HG03520 (cell line): ENCODE data around the gene USP6NL.

Source experiments
- ATAC-seq: cut with Tn5 transposase; IDR thresholded peaks from one replicate; pipeline ENCODE4 v1.9.1; 2021; ENCODE audit warnings: mild to moderate bottlenecking, moderate library complexity; ENCODE audit not compliant: unreplicated experiment

The USP6NL gene

DNA sequence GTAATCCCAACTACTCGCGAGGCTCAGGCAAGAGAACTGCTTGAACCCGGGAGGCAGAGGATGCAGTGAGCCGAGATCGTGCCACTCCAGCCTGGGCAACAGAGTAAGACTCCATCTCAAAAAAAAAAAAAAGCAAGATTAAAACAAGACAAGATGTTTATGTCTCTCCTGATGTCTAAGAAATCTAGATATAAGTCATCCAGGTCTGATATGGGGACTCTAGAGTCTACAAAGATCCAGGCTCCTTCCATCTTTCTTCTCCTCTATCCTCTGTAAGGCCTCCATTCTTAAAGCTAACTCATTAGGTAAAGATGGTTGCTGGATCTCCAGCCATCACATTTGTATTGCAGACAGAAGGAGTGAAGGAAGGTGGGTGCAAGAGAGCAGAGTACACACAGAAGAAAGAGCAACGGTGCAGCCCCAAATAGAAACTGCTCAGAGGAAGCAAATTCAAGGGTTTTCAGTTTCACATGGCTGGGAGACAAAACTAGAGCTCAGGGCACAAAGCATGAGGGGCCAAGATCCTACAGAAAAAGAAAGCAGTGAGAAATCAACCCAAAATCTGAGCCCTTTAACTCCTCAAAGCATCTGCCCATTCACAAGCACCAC lies 57.6 kb downstream of the USP6NL start:
- ATAC-seq, result peak; percentile 80

DNA sequence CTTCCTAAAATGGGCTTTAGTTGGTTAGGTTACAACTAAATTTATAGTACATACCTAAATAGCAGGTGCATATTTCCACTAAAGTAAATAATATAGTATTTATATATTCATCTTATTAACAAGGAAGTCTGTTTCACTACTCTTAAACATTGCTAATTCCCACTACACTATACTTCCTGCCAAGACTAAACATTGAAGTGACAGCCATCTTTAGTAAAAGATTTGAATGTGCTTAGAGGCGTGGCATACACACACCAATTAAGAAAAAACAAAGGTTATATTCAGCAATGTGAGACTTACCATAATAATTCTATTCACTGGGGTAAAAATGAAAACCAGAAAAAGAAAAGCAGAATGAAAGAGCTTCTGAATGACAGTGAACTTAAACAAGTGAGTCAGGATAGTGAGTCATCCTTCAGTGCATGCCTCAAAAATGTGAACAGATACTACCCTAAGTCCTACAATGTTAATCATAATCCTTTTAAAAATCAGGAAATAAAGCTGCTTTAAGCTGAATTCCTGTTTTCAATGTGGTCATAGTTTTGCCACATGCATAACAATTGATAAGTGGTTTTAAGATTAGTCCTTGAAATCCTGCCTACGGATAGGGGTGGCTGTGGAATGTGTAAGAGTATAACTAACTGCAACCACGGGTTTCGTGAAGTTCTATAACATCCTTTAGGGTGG lies 59.4 kb downstream of the USP6NL start:
- ATAC-seq, result no peak

DNA sequence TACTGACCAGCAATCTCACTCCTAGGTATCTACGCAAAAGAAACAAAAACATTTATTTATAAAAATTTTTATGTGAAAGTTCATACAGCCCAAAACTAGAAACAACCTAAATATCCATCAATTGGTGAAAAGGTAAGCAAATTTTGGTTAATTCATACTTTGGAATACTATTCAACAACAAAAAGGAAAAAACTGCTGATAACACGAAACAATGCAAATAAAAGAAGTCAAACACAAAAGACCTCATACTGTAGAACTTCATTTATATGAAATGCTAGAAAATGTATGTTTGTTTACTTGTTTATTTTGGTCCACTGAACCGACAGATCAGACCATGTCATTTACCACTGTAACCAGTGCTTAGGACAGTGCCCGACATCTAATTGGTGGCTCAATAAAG lies 60.3 kb downstream of the USP6NL start:
- ATAC-seq, result no peak

DNA sequence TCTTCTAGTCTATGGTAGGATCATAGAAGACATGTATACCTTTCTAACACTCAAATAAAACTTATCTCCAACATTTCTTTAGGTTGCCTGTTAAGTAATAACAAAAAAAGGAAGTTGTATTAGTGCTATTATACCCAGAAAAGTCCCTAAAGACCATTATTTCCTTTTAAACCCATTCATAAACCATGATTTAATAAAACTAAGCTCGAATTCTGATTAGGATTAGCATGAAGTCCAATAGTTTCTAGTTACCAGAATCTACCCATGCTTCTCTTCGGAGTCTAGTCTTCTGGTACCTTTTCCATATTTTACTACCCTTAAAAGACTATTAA lies 62.7 kb downstream of the USP6NL start:
- no peak for ATAC-seq

DNA sequence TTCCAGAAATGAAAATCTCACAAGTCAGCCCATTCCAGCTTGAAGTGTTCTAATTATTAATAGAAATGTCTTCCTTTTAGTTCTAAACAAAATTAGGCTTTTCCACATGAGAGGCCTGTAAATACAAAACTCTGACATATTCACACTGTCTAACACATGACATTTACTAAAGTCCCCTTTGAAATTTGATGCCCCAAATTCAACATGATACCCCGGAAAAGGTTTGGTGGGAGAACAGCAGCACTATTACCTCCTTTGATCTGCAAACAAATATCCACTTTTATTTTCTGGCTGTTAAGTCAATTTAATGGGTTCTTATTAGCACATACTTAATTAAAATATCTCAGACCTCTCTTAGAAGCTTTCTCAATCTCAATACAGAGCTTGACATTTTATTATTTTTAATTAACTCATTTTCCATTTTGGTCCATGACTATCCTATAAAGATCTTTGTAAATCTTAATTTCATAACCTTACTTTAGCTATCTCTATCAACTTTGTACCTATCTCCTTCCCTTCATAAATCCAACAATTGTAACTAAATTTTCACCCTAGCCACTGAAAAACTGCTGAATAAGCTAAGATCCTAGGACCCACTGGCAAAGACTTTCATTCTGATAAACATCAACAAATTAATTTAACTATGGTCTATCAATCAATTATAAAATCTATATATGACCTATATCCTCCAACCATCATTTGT lies 63.2 kb downstream of the USP6NL start:
- ATAC-seq, result no peak

DNA sequence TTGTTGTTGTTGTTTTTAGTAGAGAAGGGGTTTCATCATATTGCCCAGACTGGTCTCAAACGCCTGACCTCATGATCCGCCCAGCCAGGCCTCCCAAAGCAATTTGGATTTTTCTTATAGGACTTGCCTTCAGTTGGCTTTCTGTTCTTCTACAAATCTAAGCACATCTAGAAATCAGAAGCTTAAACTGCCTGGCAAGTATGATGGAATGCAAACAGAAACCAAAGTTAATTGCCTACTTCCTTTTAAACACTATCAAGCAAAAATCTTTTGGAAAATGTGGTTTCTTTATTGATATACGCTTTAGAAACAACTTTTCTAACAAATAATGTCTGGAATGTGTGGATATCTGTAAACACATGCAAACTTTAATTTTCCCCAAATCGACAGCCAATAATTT lies 64.9 kb downstream of the USP6NL start:
- no peak for ATAC-seq

DNA sequence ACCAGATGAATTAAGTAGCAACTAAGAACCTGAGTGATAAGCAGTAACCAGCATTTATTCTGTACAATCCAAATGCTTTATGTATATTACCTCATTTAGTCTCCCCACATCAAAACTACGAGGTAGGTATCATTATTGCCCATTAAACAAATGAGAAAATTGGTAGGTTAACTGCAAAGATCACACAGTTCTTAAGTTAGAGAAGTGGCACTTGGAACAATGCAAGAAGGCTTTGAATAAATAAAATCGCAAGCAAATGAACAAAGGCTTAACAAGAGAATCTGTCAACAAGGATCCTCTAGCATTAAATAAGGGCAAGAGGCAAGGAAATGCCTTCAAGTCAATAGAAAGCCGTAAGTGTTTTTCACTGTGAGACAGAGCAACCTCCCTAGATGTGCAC lies 70.2 kb downstream of the USP6NL start:
- no peak for ATAC-seq

DNA sequence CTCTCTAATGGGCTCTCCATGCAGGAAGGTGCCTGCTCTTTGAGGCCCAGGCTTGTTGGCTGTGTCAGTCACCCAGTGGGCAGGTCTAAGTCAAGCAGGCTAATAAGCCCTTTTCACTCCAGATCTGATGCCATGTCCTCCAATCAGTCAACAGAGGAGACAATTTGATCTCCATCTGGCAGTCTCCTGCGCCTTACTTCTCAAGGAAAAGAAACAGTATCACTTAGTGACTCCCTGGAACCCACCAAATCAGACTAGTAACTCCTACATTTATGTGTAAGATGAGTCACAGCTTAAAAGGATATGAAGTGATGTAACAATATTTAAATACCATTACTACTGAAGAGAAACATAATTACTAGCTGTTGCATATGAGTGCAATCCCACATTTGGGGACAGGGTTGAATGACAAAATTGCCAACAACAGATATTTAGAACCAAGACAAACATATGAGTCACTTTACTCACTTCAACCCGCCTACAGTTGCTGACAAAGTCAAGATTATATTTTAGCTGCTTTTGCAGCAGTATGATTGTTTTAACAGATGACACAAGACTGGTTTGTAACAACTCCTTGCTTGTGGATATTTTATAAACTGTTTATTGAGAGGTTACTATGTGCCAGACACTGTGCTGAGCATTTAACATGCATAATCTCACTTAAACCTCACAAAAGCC lies 72.1 kb downstream of the USP6NL start:
- ATAC-seq, result no peak

DNA sequence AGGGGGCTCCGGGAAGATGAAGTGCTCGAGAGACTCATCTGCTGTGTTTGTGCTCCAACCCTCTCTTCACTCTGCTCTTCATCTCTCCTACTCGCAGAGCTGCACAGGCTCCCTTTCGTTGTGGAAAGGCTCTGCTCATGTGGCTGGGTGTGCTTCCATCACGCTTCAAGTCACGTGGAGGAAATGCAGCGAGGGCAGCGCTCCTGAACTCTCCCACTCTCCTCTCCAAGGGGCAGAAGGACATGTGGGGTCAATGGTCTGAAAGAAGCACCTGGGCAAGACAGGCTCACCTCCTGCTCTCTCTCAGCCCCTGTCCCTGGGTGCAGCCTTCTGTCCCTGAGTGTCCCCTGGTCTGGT lies 72.6 kb downstream of the USP6NL start:
- no peak for ATAC-seq

DNA sequence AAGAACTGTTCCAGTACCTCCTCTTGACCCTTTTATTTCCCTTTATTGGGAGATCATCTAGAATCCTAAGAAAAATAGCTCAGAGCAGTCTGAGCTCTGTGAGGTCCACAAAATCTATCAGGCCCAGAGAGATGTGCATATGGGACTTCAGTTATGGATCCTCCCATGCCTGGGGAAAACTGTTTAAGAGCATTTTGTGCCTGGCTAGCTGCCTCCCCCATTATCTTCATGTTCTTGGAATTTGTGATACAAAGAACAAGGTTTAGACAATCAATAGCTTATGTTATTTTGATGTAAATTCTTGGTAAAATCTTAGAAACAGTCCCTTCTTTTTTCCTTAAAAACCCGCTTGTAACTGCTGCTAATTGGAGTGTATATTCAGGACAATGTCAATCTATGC lies 75.2 kb downstream of the USP6NL start:
- no peak for ATAC-seq

DNA sequence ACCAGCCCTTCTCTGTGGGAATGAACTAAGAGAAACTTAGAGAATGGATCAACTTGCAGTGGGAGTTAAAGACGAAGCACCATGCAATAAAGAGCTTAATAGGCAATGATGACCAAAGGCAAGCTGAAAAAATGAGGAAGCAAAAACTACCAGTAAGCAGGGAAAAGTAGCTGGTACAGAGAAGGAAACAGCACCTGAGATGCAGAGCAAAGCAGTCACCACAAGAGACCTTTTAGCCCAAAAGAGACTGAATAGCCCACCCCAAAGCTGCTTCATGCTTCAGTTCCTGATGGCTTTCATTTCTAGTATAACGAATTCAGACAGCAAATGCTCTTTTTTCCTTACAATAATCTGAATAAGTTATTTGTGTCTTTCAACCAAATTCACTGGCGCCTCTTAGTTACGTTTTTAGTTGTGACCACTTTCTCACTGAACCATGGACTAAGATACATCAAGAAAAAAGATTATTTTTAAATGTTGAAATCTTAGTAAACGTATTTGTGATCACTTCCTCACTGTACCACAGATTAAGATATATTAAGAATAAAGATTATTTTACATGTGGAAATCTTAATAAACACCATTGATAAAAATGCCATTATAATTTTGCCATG lies 76.0 kb downstream of the USP6NL start:
- no peak for ATAC-seq

DNA sequence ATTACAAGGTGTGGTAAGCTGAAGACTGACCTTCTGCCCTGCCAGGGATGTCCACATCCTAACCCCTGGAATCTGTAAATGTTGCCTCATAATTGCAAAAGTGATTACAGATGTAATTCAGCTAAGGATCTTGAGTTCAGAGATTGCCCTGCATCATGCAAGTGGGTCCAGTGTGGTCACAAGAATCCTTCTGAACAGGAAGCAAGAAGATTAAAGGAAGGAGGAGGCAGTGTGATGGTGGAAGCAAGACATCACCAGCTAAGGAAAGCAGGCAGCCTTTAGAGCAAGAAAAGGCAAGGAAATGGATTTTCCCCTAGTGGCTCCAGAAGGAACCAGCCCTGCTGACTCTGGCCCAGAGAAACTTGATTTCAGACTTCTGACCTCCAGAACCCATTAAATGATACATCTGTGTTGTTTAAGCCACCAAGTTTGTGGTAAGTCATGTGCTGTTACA lies 78.1 kb downstream of the USP6NL start:
- ATAC-seq, result no peak

DNA sequence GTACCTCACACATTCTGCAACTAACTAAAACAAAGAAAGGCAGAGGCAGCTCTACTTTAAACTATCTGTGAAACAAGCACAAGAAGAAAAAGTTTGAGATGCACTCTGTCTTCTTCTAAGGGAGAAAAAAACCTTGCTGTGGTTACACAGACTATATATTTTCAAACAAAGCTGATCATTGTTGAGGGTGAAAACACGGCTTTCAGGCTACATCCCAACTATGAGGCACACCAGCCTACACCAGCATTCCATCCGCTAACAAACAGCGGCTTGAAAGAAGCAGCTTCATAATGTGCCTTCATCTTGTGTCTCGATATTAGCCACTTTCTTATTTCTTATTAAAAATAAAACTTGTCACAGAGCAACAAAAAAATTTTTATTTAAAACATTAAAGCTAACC lies 79.1 kb downstream of the USP6NL start:
- no peak for ATAC-seq

DNA sequence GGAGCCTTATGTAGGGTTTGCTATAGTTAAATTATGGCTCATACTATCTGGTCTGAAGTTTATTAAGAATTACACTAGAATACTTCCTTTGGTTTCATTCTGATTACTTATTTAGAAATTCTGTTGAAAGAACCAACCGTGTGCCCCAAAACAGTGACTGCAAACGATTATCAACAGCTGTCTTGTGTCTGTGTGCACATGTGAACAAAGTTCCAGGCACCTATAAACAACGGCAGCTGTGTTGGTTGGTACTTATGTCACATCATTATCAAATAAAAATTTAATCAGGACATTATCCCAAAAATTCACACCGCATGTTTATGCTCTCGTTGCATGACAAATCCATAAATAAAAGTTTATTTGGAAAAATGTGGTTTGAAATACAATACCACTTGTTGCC lies 80.6 kb downstream of the USP6NL start:
- no peak for ATAC-seq

DNA sequence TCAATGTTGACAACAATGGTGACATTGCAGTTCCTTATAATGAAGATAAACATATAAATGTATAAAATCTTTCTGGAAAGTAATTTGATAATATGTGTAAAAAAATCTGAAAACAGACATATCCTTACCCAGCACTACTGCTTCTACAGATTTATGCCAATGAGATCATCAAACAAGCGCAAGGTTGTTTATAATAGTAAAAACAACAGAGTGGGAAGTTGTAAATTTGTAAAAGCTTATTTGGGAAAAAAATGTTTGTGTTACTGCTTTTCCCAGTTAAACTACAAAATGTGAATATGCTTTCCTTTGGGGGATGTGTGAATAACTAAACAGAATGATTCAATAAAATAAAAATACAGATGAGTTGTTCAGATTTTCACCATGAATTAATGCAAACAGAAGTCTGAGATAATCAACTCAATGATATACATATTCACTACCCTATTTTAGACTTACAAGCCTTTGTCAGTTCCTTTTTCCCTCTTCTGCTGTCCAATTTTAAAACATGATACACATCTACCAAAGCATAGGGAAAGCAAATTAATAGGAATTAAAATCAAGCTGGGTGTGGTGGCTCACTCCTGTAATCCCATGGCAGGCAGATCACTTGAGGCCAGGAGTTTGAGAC lies 82.1 kb downstream of the USP6NL start:
- no peak for ATAC-seq

DNA sequence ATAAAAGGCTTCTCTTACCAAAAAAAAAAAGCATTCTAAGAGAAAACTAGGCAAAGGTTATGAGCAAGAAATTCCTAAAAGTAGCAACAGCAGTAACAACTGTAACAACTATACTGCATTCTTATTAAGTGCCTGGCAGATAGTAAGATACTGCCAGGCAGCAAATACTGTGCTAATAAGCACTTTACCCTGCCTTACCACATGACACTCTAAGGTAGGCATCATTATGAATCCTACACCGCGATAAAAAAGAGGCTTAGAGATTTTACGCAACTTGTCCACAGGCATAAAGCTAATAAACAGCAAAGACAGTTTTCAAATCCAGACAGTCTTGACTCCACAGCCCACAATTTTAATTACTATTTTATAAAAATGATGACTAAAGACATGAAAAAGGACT lies 83.2 kb downstream of the USP6NL start:
- no peak for ATAC-seq

DNA sequence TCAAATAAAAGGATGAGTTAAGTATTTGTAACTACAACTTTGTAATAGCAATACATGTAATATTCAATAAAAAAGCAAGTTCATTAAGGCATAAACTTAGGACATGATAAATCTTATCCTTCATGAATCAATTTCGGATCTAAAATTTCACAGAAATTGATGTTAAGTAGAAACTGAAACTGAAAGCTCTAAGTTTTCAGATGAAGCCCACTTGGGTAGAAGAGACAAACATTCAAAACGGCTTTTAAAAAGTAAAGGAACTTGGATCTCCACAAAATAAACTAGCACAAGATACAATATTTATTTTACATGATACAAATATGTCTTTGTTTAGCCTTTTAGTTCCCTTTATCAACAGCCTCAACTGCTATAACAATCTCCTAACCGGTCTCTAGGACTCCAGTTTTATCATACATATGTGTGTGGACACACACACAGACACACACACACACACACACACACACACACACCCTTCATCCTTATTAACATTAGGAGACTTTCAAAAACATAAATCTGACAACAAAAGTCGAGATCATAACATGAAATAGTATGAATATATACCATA lies 83.7 kb downstream of the USP6NL start:
- ATAC-seq, result no peak

DNA sequence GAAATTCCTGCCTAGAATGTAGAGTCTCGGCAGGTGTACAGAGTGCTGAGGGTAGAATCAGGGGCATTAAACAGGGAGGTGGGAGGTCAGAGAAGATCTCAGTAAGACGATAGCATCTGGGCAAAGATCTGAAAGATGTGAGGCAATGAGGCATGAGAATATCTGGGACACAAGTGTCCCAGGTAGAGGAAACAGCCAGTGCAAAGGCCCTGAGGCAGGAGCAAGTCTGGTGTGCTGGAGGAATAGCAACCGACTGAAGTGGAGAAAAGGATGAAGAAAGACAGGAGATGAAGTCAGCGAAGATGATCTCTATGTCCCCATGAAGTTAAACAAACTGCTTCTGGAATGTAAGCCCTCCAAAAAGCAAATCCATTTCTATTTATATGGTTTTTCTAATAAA lies 84.4 kb downstream of the USP6NL start:
- ATAC-seq, result no peak

DNA sequence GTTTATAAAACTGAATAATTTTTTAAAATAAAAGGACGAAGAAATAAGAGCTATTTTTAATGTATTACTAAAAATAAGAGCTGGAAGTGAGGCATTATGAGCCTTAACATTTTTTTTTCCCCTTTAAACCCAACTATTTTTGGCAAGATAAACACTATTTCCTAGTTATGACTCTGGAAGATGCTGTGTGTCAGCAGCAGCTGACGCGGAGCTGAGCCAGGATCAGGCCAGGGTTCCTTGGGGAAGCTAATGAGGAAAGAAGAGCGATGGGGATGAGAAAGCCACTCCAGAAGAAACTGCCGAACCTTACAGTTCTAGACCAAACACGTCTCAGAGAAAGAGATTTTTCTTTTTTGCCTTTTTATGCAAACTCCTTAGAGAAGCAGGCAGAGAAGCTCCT lies 85.9 kb downstream of the USP6NL start:
- ATAC-seq, result no peak

DNA sequence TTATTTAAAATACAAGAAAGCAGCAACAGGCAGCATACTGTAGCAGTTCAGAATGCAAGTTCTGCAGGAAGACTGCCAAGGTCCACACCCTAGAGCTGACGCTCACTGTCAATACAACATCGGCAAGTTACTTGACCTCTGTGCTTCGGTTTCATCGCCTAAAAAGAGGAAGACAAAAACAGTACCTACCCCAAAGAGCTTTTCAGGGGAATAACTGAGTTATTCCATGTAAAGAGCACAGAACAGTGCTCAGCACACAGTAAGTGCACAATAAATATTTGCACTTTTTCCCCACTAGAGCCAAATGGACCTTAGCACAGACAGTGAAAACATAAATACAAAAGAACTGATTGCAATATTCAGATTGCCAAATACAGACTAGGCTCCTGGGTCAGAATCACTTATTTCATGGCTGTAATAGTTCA lies 88.6 kb downstream of the USP6NL start:
- no peak for ATAC-seq

DNA sequence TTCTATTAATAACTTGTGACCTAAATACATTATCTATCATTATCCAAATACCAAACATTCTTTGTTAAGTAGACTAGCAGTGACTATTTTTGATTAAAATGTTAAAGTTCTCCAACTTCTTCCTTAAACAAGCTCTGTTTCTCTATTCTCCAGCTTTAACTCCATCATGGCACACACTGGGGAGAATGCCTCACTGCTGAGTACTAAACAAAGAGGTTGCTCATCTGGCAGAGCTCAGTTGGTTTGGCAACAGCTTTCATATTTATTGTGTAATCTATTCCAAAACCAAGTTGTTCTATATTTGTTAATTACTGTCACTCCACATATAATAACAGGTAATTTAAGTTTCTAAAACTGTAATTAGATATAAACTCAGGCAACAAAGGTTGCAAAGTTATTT lies 89.6 kb downstream of the USP6NL start:
- ATAC-seq, result no peak
